Transverse colon (tissue), 3 donors: ENCODE data around the gene USP20.

Source experiments
- CTCF ChIP-seq, 5 experiments: fragments of 200-600 bp in 3 of 5; fragments of 450-650 bp in 2 of 5; sonication (generic) in 3 of 5; IDR thresholded peaks; 1 replicate in 2 of 5; 2 replicates in 3 of 5; pipeline ENCODE4 v1.5.1; 2016 to 2017; ENCODE audit warnings: antibody characterized with exemption in 5 of 5, inconsistent platforms in 3 of 5, mild to moderate bottlenecking in 2 of 5, moderate library complexity in 1 of 5
- POLR2A ChIP-seq: fragments of 450-650 bp; IDR thresholded peaks from one replicate; pipeline ENCODE4 v1.6.1; 2016; ENCODE audit warnings: antibody characterized with exemption, mild to moderate bottlenecking, moderate library complexity

DNA sequence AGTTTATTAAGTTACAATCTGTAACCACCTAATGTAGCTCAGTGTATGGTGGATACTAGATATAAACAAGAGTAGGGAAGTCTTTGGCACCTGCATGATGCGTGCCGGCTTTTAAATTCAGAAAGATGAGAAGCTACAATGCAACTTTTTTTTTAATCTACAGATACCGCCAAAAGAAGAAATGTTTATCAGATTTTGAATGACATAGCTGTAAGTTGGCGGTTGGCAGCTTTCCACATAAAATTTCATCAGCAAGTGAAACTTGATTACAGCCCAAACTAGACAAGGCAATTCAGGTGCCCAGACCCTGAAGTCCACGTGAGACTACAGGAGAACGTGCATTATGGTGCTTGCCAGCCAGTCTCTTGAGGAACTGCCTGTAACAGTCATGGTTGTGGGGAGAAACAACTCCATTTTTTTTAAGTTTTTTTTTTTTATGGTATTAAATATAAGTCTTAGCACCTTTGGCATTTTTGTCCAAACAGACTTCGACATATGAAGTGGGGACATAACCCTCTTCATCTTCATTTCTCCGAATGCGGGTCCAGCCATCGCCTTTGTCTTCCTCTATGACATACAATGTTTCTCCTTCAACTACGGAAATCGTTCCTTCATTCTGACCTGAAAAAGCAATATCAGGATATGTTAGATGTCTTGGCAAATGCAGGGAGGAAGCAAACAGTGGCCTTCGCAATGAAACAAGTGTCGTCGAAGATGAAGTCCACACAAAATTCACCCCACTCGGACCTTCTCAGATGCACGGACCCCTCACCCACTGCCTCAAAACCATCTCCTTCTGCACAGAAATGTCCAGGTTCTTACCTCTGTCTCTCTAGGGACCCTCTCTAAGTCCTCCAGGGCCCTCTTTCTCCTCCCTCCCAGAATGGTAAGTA lies 60.4 kb downstream of the USP20 start:
- TF ChIP-seq CTCF (IDR thresholded peaks at IDR 0.05) (no peak), POLR2A (no peak)
